HG02870 (cell line): ENCODE measurements around the gene PPP3R1.

ENCODE experiments used
- ATAC-seq: cut with Tn5 transposase; IDR thresholded peaks from one replicate; pipeline ENCODE4 v1.9.1; 2021; ENCODE audit warnings: mild to moderate bottlenecking, moderate library complexity; ENCODE audit not compliant: unreplicated experiment

Gene PPP3R1

GRCh38 chr2:68263632-68264031 lies 11.3 kb upstream of the PPP3R1 start:
- no peak for ATAC-seq

DNA sequence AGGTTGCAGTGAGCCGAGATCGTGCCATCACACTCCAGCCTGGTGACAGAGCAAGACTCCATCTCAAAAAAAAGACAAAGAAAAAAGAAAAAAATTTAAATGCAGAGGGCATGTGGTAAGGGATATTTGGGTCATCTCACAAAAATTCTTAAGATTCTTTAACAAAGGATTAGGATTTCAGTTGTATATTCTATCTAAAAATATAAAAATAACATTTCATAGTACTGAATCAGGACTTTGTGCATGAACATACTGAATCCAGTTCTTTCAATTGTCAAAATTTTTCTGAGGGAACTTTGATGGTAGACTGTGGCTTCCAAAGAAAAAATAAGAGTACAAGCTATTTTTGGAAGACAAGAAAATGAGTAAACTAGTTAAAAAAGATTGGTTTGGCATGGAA lies 6.5 kb upstream of the PPP3R1 start:
- ATAC-seq = no peak

DNA sequence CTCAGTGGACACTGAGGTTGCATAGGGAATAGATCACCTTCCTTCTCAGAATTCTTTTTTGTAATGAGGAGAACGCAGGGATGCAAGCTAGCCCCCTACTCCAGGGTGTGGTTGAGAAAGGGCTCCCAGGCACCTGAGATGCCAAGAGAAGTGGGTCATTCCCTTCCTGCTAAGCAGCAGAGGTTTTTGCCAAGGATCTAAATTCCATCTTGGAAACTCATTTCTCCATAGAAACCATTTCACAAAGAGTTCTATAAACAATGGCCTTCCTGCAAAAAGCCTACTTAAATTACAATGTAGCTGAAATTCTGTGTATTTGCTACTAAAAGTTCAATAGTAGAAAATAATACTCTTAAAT lies 3.7 kb upstream of the PPP3R1 start:
- ATAC-seq = no peak

DNA sequence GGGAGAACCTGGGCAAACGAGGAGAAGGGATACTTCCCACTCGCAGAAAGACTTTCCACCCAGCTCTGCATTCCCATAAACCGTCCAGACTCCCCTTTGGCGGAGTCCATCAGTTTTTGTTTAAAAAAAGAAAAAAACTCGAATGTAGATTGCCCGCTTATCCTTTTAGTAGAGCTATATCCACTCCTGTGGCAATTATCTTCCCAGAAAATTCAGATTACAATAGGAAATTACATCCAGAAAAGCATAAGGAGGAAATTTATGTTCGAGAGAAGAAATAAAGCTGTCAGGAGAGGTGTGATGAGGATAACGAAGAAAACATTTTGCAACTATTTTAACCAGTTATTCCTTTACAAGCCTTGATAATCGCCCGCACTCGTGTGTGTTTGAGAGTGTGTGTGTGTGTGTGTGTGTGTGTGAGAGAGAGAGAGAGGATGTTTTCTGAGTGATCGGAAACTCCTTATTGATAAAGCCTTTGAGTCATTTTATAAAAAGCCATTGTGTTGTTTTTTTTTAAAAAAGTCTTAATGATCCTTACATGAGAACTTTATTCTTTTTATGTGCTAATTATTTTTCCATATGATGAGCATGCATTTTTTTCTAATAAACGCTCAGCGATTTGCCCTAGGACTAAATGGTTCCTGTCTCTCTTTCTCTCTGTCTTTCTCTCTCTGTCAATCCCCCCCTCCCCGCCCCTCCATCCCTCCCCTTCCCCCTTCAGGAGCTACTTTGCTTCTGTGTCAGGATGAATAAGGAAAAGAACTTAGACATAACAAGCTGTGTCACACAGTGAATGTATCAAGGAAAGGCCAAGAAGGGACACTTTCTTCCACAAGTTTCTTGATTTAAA lies 1.1 kb upstream of the PPP3R1 start:
- ATAC-seq = no peak

DNA sequence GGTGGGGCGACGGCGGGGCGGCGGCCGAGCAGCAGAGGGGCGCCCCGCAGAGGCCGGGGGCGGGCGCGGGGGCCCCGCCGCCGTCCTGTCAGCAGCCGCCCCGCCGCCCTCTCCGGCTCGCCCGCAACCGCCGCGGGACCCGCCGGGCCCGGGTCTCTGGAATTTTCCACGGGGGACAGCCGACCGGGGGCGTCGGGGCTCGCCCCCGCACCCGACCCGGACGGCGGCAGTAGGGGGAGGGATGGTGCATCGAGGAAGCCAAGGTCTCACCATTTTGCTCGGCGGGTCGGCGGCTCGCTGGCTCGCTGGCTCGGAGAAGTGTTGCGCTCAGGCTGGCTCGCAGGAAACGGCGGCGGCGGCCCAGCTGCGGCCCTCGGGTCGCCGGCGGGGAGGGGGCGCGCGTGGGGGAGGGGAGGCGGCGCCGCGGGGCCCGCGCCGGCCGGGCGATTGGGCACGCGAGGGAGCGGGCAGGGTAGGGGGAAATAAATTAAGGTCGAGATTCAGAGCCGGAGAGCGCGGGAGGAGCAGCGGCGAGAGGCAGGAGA lies 405 bp downstream of the PPP3R1 start:
- peak; percentile 3 for ATAC-seq

- ATAC-seq = peak; percentile 45
Measured at GRCh38 chr2:68251187-68251854, 1.0 kb downstream of the PPP3R1 start.

DNA sequence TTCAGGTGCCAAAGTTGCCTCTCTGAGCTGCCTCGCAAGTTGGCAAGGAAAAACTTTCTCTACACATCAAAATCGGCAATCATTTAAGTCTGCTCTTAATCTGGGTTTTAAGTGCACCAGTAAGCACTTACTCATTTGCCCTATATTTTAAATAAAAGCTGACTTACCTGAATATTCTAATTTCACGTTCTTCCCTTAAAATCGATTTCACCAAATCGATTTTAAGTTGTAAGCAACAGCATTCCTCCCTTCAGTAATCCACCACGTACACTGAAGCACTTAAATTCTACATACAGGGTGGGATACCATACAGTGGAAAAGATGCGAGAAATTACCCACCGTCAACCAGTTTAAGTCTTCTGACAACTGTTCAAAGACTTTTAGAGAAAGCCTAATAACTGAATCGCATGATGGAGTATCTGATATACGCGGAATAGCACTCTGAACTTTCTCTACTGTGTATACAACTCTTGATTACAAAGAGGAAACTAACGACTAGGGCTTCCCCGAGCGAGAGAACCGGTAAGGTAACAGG lies 1.6 kb downstream of the PPP3R1 start:
- ATAC-seq = no peak

- no peak for ATAC-seq
Measured at GRCh38 chr2:68250196-68250595, 2.1 kb downstream of the PPP3R1 start.

- ATAC-seq = no peak
Measured at GRCh38 chr2:68248806-68249205, 3.5 kb downstream of the PPP3R1 start.

DNA sequence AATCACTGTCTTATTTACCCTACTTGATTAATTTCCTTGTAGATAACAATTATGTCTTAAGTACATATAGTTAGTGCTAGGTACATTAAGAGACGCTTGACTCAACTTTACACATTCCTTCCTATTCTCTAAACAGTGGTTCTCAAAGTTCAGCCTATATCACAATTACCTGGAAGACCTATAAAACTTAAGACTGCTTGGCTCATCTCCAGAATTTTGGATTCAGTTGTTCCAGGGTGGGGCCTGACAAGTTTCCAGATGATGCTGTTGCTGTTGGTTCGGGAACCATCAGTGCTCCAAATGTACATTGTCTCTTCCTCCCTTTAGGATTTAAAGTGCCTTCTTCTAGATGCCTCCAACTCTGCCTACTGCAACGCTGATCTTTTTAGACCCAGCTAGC lies 4.0 kb downstream of the PPP3R1 start:
- no peak for ATAC-seq

DNA sequence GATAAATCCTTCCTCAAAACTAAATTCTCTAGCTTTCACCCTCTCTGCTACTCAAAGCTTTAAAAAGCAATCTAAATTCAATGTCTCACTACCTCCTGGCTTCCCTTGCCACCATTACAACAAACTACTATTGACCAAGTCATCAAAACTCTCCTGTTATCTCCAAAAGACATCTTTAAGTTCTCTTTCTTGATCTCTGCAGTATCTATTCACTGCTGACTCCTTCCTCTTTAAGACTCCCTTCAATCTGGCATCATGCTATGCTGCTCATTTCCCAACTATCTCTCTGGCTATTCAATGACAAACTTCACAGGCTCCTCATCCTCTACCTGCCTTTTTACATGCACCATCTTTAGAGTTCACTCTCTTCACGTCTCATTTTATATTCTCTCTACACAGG lies 5.9 kb downstream of the PPP3R1 start:
- ATAC-seq = no peak

- ATAC-seq = no peak
Measured at GRCh38 chr2:68245672-68246071, 6.7 kb downstream of the PPP3R1 start.

DNA sequence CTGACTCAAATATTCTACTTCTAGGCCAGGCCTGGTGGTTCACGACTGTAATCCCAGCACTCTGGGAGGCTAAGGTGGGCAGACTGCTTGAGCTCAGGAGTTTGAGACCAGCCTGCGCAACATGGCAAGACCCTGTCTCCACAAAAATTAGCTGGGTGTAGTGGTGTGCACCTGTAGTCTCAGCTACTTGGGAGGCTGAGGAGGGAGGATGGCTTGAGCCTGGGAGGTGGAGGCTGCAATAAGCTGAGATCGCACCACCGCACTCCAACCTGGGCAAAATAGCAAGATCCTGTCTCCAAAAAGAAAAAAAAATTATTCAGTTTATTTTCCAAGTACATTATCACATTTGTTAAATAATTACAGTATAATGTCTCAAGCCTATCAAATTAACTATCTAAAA lies 7.3 kb downstream of the PPP3R1 start:
- no peak for ATAC-seq

DNA sequence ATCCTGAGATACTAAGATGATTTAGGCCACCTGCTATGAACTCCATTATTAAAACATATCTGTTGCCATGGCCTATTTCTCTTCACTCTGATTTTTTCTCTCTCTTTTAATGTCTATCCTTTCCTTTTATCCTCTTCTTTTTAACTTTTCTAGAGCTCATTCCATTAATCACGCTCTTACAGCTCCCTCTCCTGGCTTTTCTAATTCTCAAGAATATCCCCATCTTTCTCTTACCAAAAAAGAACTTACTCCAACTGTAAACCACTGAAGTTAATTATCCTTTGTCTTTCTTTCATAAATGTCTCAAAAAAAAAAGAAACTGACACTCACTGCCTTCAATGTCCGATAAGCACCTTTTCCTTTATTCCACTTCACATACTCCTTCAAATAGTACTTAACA lies 7.9 kb downstream of the PPP3R1 start:
- no peak for ATAC-seq

- no peak for ATAC-seq
Measured at GRCh38 chr2:68241732-68242131, 10.6 kb downstream of the PPP3R1 start.

- no peak for ATAC-seq
Measured at GRCh38 chr2:68240446-68240845, 11.9 kb downstream of the PPP3R1 start.

GRCh38 chr2:68238955-68239822 lies 13.1 kb downstream of the PPP3R1 start:
- ATAC-seq = no peak

GRCh38 chr2:68237976-68238580 lies 14.3 kb downstream of the PPP3R1 start:
- no peak for ATAC-seq

GRCh38 chr2:68237404-68237803 lies 14.9 kb downstream of the PPP3R1 start:
- no peak for ATAC-seq

DNA sequence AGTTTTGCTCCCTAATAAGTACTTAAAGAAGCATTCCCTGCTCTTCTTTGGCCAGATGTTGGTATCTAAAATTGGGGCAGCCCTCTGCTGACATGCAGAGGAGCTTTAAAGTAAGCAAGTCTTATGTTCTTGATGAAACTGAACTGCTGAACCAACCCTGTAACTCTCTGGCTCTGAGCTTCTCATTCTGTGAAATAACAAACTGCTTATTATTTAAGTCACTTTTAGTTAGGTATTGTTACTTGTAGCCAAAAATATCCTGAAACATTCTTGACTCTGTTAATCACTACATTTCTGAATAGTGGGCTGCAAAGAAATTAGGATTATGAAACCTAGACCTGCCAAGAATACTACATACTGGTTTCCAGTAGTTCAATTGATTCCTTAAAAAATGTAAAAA lies 15.5 kb downstream of the PPP3R1 start:
- no peak for ATAC-seq
